VCaP (cell line): ENCODE data around the gene IRAG1.

Experiments used
- H3K27ac ChIP-seq: fragments of 450-650 bp; 2 replicates; pipeline ENCODE4 v1.5.1; 2017
- CTCF ChIP-seq: fragments of 450-650 bp; conservative IDR thresholded peaks from 2 replicates; pipeline ENCODE4 v1.5.1; 2017; ENCODE audit warnings: mild to moderate bottlenecking, moderate library complexity

The IRAG1 gene

DNA sequence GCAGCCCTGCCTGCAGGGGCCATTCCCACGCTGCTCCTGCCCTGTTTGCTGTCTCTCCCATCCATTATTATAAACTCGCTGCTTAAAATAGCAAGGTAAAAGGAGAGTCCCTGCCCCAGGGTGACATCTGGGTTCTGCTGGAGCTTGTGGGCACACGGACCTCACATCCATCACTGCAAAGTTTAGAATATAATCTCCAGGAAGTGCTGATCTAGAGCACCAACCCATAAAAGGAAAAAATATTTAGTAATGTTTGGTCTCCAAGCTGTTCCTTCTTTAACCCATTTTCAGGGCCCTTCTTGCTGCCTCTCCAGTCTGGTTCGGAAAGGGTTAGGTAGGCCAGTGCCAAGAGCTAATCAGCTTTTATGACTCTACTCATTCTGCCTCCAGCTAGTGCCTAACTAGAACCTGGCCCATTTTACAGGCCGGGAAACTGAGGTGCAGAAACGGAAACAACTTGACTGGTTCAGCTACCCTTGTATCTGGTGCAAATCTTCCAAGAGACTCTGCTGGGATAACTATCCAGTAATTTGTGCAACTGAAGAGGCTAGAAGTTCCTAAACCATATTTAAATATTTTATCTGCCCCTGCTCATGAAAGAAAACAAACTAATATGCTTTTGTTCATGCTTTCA lies 37.5 kb downstream of the IRAG1 start:
- H3K27ac ChIP-seq, result no peak overlapping the region
- no peak for TF ChIP-seq CTCF

GRCh38 chr11:10655227-10655626 lies 38.3 kb downstream of the IRAG1 start:
- H3K27ac ChIP-seq, result no peak overlapping the region
- no peak for TF ChIP-seq CTCF

DNA sequence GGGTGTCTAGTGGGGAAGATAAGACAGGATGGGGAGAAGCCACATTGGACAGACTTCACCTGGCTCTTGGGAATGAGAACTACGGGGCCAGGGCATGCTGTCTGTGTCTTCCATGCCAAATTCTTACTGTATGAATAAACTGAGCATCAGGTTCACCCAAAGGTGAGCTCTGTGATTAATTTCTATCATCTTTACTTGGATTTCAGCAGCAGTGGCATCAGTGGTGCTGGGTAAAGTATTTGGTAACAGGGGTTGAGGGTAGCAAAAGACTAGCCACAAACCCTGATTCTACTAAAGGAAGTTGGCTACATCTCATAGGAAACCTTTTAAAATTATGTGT lies 38.8 kb downstream of the IRAG1 start:
- no peak overlapping the region for H3K27ac ChIP-seq
- TF ChIP-seq CTCF, result no peak

GRCh38 chr11:10653946-10654810 lies 39.4 kb downstream of the IRAG1 start:
- peak; percentile 69 for TF ChIP-seq CTCF
- no peak overlapping the region for H3K27ac ChIP-seq

GRCh38 chr11:10653261-10653660 lies 40.3 kb downstream of the IRAG1 start:
- H3K27ac ChIP-seq, result no peak overlapping the region
- TF ChIP-seq CTCF, result no peak

DNA sequence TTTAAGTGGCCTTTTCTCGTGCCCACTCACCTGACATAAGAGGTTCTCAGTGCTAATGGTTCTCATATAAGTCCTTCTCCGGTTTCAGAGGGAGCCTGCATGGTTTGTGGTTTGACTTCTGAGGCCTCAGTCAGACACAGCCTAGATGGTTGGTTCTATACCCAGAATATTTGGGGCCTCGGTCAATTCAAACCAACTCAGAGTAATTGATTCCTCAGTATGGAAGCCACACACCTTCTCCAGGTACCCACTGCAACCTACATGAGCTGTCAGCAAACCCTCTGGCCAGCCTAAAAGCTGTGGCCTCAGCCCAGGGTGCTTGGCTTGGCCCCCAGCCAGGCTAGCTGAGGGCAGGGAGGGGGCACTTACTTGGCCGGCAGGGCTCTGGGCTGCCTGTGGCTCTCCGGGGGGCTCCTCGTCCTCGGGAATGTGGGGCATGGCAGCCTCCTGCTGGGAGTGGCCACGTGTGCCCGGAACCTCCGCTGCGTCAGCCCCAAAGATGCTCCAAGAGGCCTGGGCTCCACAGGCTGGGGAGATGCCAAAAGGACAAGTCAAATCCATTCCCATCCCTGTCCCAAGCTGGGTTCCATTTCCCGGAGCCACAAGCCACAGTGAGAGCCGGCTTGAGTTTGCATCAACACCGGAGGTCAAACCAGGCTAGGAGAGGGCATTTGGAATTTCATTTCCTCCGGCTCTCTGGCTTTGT lies 41.7 kb downstream of the IRAG1 start:
- H3K27ac ChIP-seq, result no peak overlapping the region
- no peak for TF ChIP-seq CTCF

DNA sequence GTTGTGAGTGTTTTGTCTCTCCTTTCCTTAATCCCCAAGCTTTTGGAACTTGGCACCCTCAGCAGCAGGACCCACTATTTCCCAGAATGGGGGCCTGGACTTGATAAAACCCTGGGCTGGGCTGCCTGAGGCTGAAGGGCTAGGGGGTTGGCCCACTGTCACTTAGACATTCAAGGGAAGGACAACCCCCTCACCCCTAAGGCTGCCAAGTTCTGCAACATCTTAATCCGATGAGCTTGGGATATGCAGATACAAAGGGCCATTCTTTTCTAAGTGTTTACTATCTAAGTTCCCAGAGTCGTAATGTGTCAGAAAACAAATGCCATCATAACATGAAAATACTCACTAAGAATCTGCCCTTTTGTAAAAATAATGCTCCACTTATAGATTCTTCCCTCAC lies 42.9 kb downstream of the IRAG1 start:
- H3K27ac ChIP-seq, result no peak overlapping the region

More for the DNA sequence above, 42.9 kb downstream of the IRAG1 start:
- TF ChIP-seq CTCF, result no peak
